Trophoblast cell (in vitro differentiated cells and primary cell): ENCODE data around the gene GSC2.

Experiments used
- DNase-seq, 2 donors: peaks; one replicate each; pipeline ENCODE4 v3.0.0-alpha.2; 2016
- H2AFZ ChIP-seq: 2 replicates; pipeline ENCODE4 v1.6.1; 2013; ENCODE audit warnings: low read length, moderate library complexity, mild to moderate bottlenecking; ENCODE audit not compliant: insufficient read depth, poor library complexity
- H2AK5ac ChIP-seq: 2 replicates; pipeline ENCODE4 v1.6.1; 2013; ENCODE audit warnings: mild to moderate bottlenecking, low read length
- H2BK120ac ChIP-seq: 2 replicates; pipeline ENCODE4 v1.6.1; 2013; ENCODE audit warnings: low read length, mild to moderate bottlenecking, moderate library complexity; ENCODE audit not compliant: insufficient read depth, poor library complexity
- H2BK12ac ChIP-seq: 2 replicates; pipeline ENCODE4 v1.6.1; 2013; ENCODE audit warnings: mild to moderate bottlenecking, low read length, moderate library complexity
- H2BK5ac ChIP-seq: 2 replicates; pipeline ENCODE4 v1.6.1; 2013; ENCODE audit warnings: low read length, low read depth, moderate library complexity, mild to moderate bottlenecking; ENCODE audit not compliant: poor library complexity
- H3K14ac ChIP-seq: 2 replicates; pipeline ENCODE4 v1.6.1; 2013; ENCODE audit warnings: mild to moderate bottlenecking, low read length
- H3K18ac ChIP-seq: 2 replicates; pipeline ENCODE4 v1.6.1; 2013; ENCODE audit warnings: mild to moderate bottlenecking, low read length
- H3K23ac ChIP-seq: 2 replicates; pipeline ENCODE4 v1.6.1; 2013; ENCODE audit warnings: low read length
- H3K27ac ChIP-seq: 2 replicates; pipeline ENCODE4 v1.5.1; 2013; ENCODE audit warnings: low read depth, mild to moderate bottlenecking, inconsistent platforms, low read length, moderate library complexity
- H3K27me3 ChIP-seq: 2 replicates; pipeline ENCODE4 v1.6.1; 2013; ENCODE audit warnings: inconsistent platforms, mild to moderate bottlenecking, low read length, moderate library complexity; ENCODE audit not compliant: insufficient read depth
- H3K36me3 ChIP-seq, 2 experiments: 1 replicate in 1 of 2; 2 replicates in 1 of 2; pipeline ENCODE4 v1.6.1; 2013; ENCODE audit warnings: low read length in 2 of 2, mild to moderate bottlenecking in 2 of 2, moderate library complexity in 1 of 2; ENCODE audit not compliant: insufficient read depth in 2 of 2, control insufficient read depth in 1 of 2
- H3K4ac ChIP-seq: 2 replicates; pipeline ENCODE4 v1.6.1; 2013; ENCODE audit warnings: low read depth, mild to moderate bottlenecking, low read length, moderate library complexity
- H3K4me1 ChIP-seq, 2 experiments: 1 replicate in 1 of 2; 2 replicates in 1 of 2; pipeline ENCODE4 v1.6.1; 2013; ENCODE audit warnings: low read length in 2 of 2, mild to moderate bottlenecking in 2 of 2, moderate library complexity in 1 of 2; ENCODE audit not compliant: insufficient read depth in 2 of 2, control insufficient read depth in 1 of 2
- H3K4me2 ChIP-seq: 2 replicates; pipeline ENCODE4 v1.6.1; 2013; ENCODE audit warnings: inconsistent platforms, mild to moderate bottlenecking, low read length, moderate library complexity
- H3K4me3 ChIP-seq: 2 replicates; pipeline ENCODE4 v1.5.1; 2013; ENCODE audit warnings: mild to moderate bottlenecking, low read depth, low read length, inconsistent platforms
- H3K79me1 ChIP-seq: one replicate; pipeline ENCODE4 v1.6.1; 2013; ENCODE audit warnings: low read length
- H3K79me2 ChIP-seq: 2 replicates; pipeline ENCODE4 v1.6.1; 2013; ENCODE audit warnings: low read length, mild to moderate bottlenecking; ENCODE audit not compliant: control insufficient read depth, insufficient read depth, poor library complexity
- H3K9ac ChIP-seq: 2 replicates; pipeline ENCODE4 v1.6.1; 2013; ENCODE audit warnings: mild to moderate bottlenecking, low read length
- H3K9me3 ChIP-seq: 2 replicates; pipeline ENCODE4 v1.6.1; 2013; ENCODE audit warnings: low read depth, mild to moderate bottlenecking, control low read depth, inconsistent platforms, low read length; ENCODE audit not compliant: insufficient read depth
- H4K12ac ChIP-seq: 2 replicates; pipeline ENCODE4 v1.6.1; 2013; ENCODE audit warnings: low read depth, mild to moderate bottlenecking, low read length, moderate library complexity
- H4K8ac ChIP-seq: 2 replicates; pipeline ENCODE4 v1.6.1; 2013; ENCODE audit warnings: low read depth, mild to moderate bottlenecking, low read length, moderate library complexity
- H4K91ac ChIP-seq: one replicate; pipeline ENCODE4 v1.6.1; 2013; ENCODE audit warnings: low read depth, mild to moderate bottlenecking, low read length, moderate library complexity
- WGBS: extraction: QIAGEN DNeasy Blood & Tissue Kit; methylation state at CpG from one replicate; pipeline ENCODE4 v1.1.7; 2013; ENCODE audit warnings: missing lambda C conversion rate; ENCODE audit not compliant: insufficient read length, insufficient coverage; ENCODE audit errors: extremely low coverage; 5-methylcytosine and 5-hydroxymethylcytosine counted together

GSC2 gene

GRCh38 chr22:19134874-19135273 lies 15.2 kb downstream of the GSC2 start:
- no peak overlapping the region for H3K4me3 ChIP-seq
- H3K36me3 ChIP-seq = peaks cover 69% of the 10 kb centered on the region in 2 experiments
- H4K12ac ChIP-seq = no peak overlapping the region
- no peak overlapping the region for H4K91ac ChIP-seq
- no peak overlapping the region for H3K14ac ChIP-seq
- no peak overlapping the region for H4K8ac ChIP-seq
- no peak overlapping the region for H3K4ac ChIP-seq
- H3K4me2 ChIP-seq = no peak overlapping the region
- peaks cover 5% of the 10 kb centered on the region for H3K9me3 ChIP-seq
- H3K9ac ChIP-seq = no peak overlapping the region
- H2BK5ac ChIP-seq = no peak overlapping the region
- H2AK5ac ChIP-seq = no peak overlapping the region
- H3K27me3 ChIP-seq = no peaks in the 10 kb centered on the region
- no peak overlapping the region for H3K23ac ChIP-seq
- no peak overlapping the region for H2BK120ac ChIP-seq
- DNase-seq = no peak
- H3K18ac ChIP-seq = no peak overlapping the region
- no peaks in the 10 kb centered on the region for H3K79me1 ChIP-seq
- H3K79me2 ChIP-seq = no peaks in the 10 kb centered on the region
- H2AFZ ChIP-seq = no peak overlapping the region
- no peak overlapping the region for H3K27ac ChIP-seq
- no peak overlapping the region for H2BK12ac ChIP-seq
- WGBS = no CpG with 5 or more reads among the region's 18 CpGs
- no peaks in the 10 kb centered on the region for H3K4me1 ChIP-seq

GRCh38 chr22:19134176-19134831 lies 15.8 kb downstream of the GSC2 start:
- Histone ChIP-seq H3K27ac (no peak overlapping the region), H3K4me2 (no peak overlapping the region), H3K18ac (no peak overlapping the region), H4K12ac (no peak overlapping the region), H3K4me1 (no peaks in the 10 kb centered on the region), H3K36me3 (peaks cover 63 to 64% of the 10 kb centered on the region in 2 experiments), H2AFZ (no peak overlapping the region), H2BK120ac (no peak overlapping the region), H3K79me1 (no peaks in the 10 kb centered on the region), H2BK12ac (no peak overlapping the region), H3K4me3 (no peak overlapping the region), H3K79me2 (no peaks in the 10 kb centered on the region), H2AK5ac (no peak overlapping the region), H3K14ac (no peak overlapping the region), H3K9ac (no peak overlapping the region), H3K9me3 (peaks cover 4% of the 10 kb centered on the region), H3K4ac (no peak overlapping the region), H3K27me3 (no peaks in the 10 kb centered on the region), H4K8ac (no peak overlapping the region), H4K91ac (no peak overlapping the region), H2BK5ac (no peak overlapping the region), H3K23ac (no peak overlapping the region)
- no CpG with 5 or more reads among the region's 21 CpGs for WGBS
- DNase-seq = no peak

- Histone ChIP-seq H3K4me1 (no peaks in the 10 kb centered on the region), H2BK5ac (no peak overlapping the region), H4K91ac (no peak overlapping the region), H2BK12ac (no peak overlapping the region), H3K36me3 (peaks cover 56% of the 10 kb centered on the region in 2 experiments), H3K4me2 (no peak overlapping the region), H2AFZ (no peak overlapping the region), H4K8ac (no peak overlapping the region), H3K9me3 (peaks cover 3% of the 10 kb centered on the region), H3K4me3 (no peak overlapping the region), H3K79me1 (no peaks in the 10 kb centered on the region), H4K12ac (no peak overlapping the region), H2BK120ac (no peak overlapping the region), H3K79me2 (no peaks in the 10 kb centered on the region), H3K9ac (no peak overlapping the region), H3K4ac (no peak overlapping the region), H3K27ac (no peak overlapping the region), H2AK5ac (no peak overlapping the region), H3K14ac (no peak overlapping the region), H3K18ac (no peak overlapping the region), H3K23ac (no peak overlapping the region), H3K27me3 (no peaks in the 10 kb centered on the region)
- no CpG with 5 or more reads among the region's 13 CpGs for WGBS
- DNase-seq = no peak
Measured at GRCh38 chr22:19133561-19133960, 16.5 kb downstream of the GSC2 start.

- Histone ChIP-seq H4K12ac (no peak overlapping the region), H2AFZ (no peak overlapping the region), H3K4me1 (no peaks in the 10 kb centered on the region), H4K91ac (no peak overlapping the region), H3K18ac (no peak overlapping the region), H2BK12ac (no peak overlapping the region), H3K9me3 (peaks cover 3% of the 10 kb centered on the region), H4K8ac (no peak overlapping the region), H3K14ac (no peak overlapping the region), H2BK120ac (no peak overlapping the region), H3K27me3 (no peaks in the 10 kb centered on the region), H3K36me3 (peaks cover 49% of the 10 kb centered on the region in 2 experiments), H3K4ac (no peak overlapping the region), H2BK5ac (no peak overlapping the region), H3K9ac (no peak overlapping the region), H3K4me2 (no peak overlapping the region), H3K4me3 (no peak overlapping the region), H3K23ac (no peak overlapping the region), H3K79me1 (no peaks in the 10 kb centered on the region), H2AK5ac (no peak overlapping the region), H3K79me2 (no peaks in the 10 kb centered on the region), H3K27ac (no peak overlapping the region)
- WGBS = no CpG with 5 or more reads among the region's 9 CpGs
- no peak for DNase-seq
Measured at GRCh38 chr22:19132693-19133400, 17.2 kb downstream of the GSC2 start.
